Stimulated activated CD4-positive, alpha-beta T cell treated with anti-CD3 and anti-CD28 coated beads, Interleukin-15, amount 100 ng/mL, for 24 hours (primary cell): ENCODE data around the gene B3GNT9.
A peak's percentile ranks its signal among the peaks of the same experiment; 100 is the strongest.

Source experiments
- DNase-seq: peaks from one replicate; pipeline ENCODE4 v3.0.0-alpha.2; 2020

Gene B3GNT9

GRCh38 chr16:67150833-67151396, at the start of gene B3GNT9:
TSS of gene B3GNT9 (minus strand) at chr16:67150998. CDS start at chr16:67150485, 513 bp downstream.
- DNase-seq, result peak; percentile 69

- no peak for DNase-seq
Observed at GRCh38 chr16:67200491-67200890, 49.7 kb upstream of the B3GNT9 start.

- DNase-seq, result no peak
Observed at GRCh38 chr16:67199808-67200198, 49.0 kb upstream of the B3GNT9 start.

GRCh38 chr16:67199011-67199807, 48.4 kb upstream of the B3GNT9 start, which contains the start of gene ELMO3:
TSS of gene ELMO3 (plus strand) at chr16:67199131. CDS start at chr16:67199327, 196 bp downstream.
- no peak for DNase-seq

- peak; percentile 44 for DNase-seq
Observed at GRCh38 chr16:67198238-67198734, 47.5 kb upstream of the B3GNT9 start.

GRCh38 chr16:67197704-67198103, 46.9 kb upstream of the B3GNT9 start:
- DNase-seq, result no peak

GRCh38 chr16:67196881-67197280, 46.1 kb upstream of the B3GNT9 start:
- no peak for DNase-seq

- no peak for DNase-seq
Observed at GRCh38 chr16:67195676-67196075, 44.9 kb upstream of the B3GNT9 start.

- no peak for DNase-seq
Observed at GRCh38 chr16:67194260-67194659, 43.5 kb upstream of the B3GNT9 start.

GRCh38 chr16:67193536-67193935, 42.7 kb upstream of the B3GNT9 start:
- no peak for DNase-seq

GRCh38 chr16:67192781-67193361, 42.1 kb upstream of the B3GNT9 start:
- DNase-seq, result no peak

- peak; percentile 93 for DNase-seq
Observed at GRCh38 chr16:67191995-67192681, 41.3 kb upstream of the B3GNT9 start, which contains the start of gene E2F4. TSS of gene E2F4 (plus strand) at chr16:67192155. CDS start at chr16:67192228, 73 bp downstream.

- no peak for DNase-seq
Observed at GRCh38 chr16:67191411-67191994, 40.7 kb upstream of the B3GNT9 start.

- DNase-seq, result no peak
Observed at GRCh38 chr16:67190448-67191399, 39.9 kb upstream of the B3GNT9 start.

GRCh38 chr16:67190041-67190440, 39.2 kb upstream of the B3GNT9 start, which contains the start of gene EXOC3L1:
TSS of gene EXOC3L1 (minus strand) at chr16:67190136. CDS start at chr16:67189676, 460 bp downstream.
- no peak for DNase-seq

GRCh38 chr16:67188798-67189197, 38.0 kb upstream of the B3GNT9 start:
- DNase-seq, result no peak

GRCh38 chr16:67188323-67188722, 37.5 kb upstream of the B3GNT9 start:
- DNase-seq, result no peak

GRCh38 chr16:67187175-67187890, 36.5 kb upstream of the B3GNT9 start:
- no peak for DNase-seq

- DNase-seq, result no peak
Observed at GRCh38 chr16:67186550-67186950, 35.8 kb upstream of the B3GNT9 start.

GRCh38 chr16:67185651-67186134, 34.9 kb upstream of the B3GNT9 start:
- DNase-seq, result no peak
